MV-4-11 (cell line): ENCODE measurements around the gene IL1RAPL2.

Source experiments
- DNase-seq: peaks from one replicate; lab custom pipeline; 2025; lab: John Stamatoyannopoulos, UW

The IL1RAPL2 gene

DNA sequence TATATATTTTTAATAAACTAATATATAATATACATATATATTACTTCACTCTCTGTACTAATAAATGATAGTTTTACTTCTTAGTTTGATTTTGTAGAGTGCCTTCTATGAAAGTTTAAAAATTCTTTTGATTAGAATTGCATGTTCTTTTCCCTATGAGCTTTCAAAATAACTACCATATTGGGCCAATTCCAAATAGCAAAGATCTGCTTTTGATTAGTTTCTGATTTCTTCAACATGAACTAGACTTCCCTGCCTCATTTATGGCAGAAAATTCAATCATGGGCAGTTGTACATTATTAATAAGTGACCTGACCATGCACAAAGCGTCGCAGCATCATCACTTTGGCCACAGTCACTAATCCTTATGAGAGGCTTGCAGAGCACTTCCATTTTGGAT lies 703.4 kb downstream of the IL1RAPL2 start:
- DNase-seq = no peak

DNA sequence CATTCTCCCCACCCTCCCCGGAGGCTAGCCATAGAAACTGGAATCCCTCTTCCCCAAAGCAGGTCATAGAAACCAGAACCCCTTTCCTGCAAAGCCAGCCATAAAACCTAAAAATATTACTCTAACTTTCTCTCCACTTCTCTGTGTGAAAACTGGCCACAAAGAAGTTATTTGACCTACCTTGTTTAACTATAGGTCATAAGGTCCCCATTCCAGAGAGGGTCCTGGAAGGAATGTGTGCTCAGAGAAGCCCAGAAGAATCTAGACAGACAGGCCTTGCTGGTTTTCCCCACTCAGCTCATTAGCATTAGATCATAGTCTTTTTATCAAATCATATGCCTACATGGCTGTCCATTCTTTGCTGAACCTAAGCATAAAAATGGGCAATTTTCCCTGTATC lies 707.3 kb downstream of the IL1RAPL2 start:
- DNase-seq = no peak

- no peak for DNase-seq
Observed at GRCh38 chrX:105274091-105274490, 708.1 kb downstream of the IL1RAPL2 start.

GRCh38 chrX:105277132-105277531 lies 711.1 kb downstream of the IL1RAPL2 start:
- DNase-seq = no peak

DNA sequence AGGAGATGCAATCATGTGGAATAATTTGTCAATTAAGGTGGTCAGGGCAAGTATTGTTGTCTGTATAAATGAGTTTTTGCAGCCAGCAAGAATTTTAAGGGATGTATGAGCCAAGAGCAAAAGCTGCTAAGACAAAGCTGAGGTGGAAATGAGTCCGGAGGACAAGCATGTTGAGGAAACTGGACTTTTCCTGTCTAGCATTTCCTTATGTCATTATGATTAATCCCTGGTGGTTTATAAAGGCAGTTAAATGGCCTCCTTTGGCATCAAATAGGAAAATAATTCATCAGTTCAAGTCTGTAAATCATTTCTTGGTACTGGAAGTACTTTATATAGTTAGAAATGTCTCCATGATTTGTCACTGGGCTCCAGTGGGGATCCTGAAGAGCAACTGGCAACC lies 716.1 kb downstream of the IL1RAPL2 start:
- no peak for DNase-seq

DNA sequence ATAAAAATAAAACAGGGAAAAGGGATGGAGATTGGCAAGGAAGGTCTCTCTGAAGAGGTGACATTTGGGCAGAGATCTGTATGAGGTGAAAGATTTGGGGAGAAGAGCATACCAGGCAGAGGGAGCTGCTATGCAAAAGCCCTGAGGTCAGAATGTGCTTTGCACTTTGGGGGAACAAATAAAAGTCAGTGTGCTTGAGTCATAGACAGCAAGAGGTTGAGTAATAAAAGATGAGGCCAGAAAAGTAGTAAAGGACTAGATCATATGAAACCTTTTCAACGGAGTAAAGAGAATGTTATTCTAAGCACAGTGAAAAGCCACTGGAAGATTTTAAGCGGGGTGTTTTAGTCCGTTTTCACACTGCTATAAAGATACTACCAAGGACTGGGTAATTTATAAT lies 731.0 kb downstream of the IL1RAPL2 start:
- DNase-seq = no peak

DNA sequence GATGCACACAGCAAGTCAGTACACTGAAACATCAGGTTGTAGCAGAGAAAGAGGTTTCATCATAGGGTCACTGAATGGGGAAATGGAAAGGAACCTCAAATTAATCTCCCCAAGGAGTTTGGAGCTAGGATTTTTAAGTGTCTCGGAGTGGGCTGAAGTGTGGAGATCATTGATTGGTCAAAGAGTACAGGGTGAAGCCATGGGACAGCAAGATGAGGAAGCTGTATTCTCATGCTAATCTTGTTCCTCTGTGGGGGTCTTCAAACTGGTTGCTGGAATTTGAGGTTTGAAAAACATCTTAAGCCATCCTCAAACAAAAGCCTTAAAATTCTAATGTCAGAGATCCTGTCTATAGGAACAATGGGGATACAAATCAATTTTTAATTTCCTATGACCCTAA lies 733.3 kb downstream of the IL1RAPL2 start:
- no peak for DNase-seq

DNA sequence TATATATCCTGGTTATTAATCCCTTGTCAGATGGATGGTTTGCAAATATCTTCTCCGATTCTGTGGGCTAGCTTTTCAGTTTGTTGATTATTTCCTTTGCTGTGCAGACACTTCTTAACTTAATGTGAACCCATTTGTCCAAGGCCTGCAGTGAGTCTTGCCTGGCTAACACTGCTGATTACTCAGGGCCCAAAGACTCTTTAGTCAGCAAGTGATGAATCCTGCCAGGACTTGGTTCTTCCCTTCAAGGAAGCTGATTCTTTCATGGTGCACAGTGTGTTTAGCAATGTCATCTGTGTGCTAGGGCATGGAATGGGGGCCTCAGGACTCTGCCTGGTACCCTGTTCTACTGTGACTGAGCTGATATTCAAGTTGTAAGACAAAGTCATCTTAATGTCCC lies 736.2 kb downstream of the IL1RAPL2 start:
- DNase-seq = no peak

GRCh38 chrX:105307762-105308161 lies 741.8 kb downstream of the IL1RAPL2 start:
- no peak for DNase-seq

DNA sequence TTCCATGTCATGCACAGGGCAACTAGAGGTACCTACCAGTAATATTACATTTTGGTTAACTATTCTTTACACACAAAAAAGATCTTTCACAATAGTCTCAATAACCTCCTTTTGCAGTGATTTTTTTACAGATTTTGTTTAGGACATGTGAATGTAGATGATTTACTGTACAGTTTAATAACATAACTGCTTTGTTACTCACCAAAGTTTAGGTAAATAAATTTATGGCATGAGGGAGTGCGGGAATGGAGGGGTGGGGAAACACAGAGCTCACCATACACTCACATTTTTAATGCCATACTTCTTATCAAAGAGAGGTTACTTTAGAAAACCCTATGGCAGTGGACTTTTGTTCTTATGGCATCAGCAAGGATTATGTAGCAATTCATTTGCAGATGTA lies 747.6 kb downstream of the IL1RAPL2 start:
- DNase-seq = no peak

- DNase-seq = no peak
Observed at GRCh38 chrX:105314458-105314857, 748.5 kb downstream of the IL1RAPL2 start.

GRCh38 chrX:105315248-105315647 lies 749.2 kb downstream of the IL1RAPL2 start:
- no peak for DNase-seq

- no peak for DNase-seq
Observed at GRCh38 chrX:105317117-105317516, 751.1 kb downstream of the IL1RAPL2 start.

GRCh38 chrX:105323928-105324327 lies 757.9 kb downstream of the IL1RAPL2 start:
- no peak for DNase-seq

DNA sequence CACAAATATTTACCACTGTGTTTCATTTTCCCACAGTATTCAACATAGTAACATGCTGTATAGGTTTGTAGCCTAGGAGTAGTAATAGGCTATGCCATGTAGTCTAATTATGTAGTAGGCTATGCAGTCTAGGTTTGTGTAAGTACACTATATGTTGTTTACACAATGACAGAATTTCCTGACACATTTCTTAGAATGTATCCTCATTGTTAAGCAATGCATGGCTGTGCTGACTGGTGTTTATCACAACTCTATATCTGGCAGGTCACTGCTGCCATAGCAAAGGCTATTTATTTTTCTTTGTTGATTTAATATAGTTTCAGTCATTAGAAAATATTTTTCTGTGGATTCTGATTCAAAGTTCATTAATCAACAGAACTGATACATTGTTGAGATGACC lies 762.8 kb downstream of the IL1RAPL2 start:
- no peak for DNase-seq

GRCh38 chrX:105331244-105331643 lies 765.2 kb downstream of the IL1RAPL2 start:
- DNase-seq = no peak

GRCh38 chrX:105347373-105347772 lies 781.4 kb downstream of the IL1RAPL2 start:
- no peak for DNase-seq

GRCh38 chrX:105349476-105349875 lies 783.5 kb downstream of the IL1RAPL2 start:
- no peak for DNase-seq

- DNase-seq = no peak
Observed at GRCh38 chrX:105375816-105376215, 809.8 kb downstream of the IL1RAPL2 start.

DNA sequence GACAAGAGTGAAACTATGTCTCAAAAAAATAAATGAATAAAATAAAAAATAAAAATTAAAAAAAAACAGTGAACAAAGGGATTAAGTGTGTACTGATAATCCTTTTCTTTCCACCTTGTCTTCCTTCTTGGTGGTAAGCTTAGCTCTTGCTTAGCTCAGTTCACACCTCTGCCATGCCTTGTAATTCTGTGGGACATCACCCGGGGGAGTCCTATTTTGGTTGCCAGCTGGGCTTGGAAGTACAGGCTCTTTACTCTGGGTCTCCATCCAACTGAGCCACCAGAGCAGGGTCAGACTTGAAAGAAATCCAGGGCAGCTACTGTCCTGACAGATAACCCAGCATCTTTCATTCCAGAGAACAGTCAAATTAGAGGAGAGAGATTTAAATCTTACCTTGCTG lies 858.7 kb downstream of the IL1RAPL2 start:
- no peak for DNase-seq

DNA sequence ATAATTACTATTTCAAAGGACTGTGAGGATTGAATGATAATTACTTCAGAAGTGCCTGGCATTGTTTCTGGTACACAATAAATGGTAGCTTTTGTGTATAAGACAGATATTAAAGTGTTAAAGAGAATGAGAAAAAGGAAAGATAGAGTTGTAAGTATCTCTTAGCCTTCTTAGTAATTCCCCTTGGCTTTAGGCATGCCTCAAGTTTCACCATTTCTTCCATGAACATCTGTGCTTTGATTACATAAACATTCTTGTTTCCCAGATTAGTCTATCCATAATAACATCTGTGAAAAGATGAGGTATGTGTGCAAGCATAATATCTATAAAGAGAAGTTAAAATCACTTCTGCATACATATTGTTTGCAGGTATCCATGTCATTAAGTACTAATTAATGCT lies 885.4 kb downstream of the IL1RAPL2 start:
- DNase-seq = no peak

- no peak for DNase-seq
Observed at GRCh38 chrX:105458846-105459245, 892.8 kb downstream of the IL1RAPL2 start.

DNA sequence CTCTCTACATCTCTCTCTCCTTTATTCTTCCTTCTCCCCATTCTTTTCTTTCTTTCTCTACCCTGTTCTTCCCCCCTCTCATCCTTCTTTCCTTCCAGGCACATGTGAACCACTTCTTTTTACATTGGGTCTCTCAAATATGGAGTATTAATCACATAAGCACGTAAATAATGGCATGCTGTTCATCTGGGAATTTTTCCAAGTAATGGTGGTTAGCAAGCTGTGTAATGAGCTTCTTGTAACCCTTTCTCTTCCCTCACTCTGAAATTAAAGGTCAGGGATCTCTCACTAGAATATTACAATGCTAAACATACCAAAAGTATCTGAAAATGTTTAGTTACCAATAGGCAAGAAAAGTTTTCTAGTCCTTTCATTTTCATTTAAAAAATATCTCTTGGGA lies 894.4 kb downstream of the IL1RAPL2 start:
- DNase-seq = no peak

- DNase-seq = no peak
Observed at GRCh38 chrX:105461016-105461415, 895.0 kb downstream of the IL1RAPL2 start.

- DNase-seq = no peak
Observed at GRCh38 chrX:105462186-105462585, 896.2 kb downstream of the IL1RAPL2 start.
